Esophagus muscularis mucosa (tissue), 4 donors: ENCODE data around the gene SKIC8.

Experiments used
- EP300 ChIP-seq: sonication (generic); formaldehyde crosslinking; IDR thresholded peaks from one replicate; pipeline ENCODE4 v1.6.1; 2017; ENCODE audit warnings: antibody characterized with exemption
- POLR2A ChIP-seq: fragments of 450-650 bp; IDR thresholded peaks from one replicate; pipeline ENCODE4 v1.6.1; 2017; ENCODE audit warnings: antibody characterized with exemption, moderate library complexity, mild to moderate bottlenecking, low read depth
- POLR2AphosphoS5 ChIP-seq, 2 donors: sonication (generic); formaldehyde crosslinking; IDR thresholded peaks; one replicate each; pipeline ENCODE4 v1.6.1; 2017; ENCODE audit warnings: antibody characterized with exemption in 2 of 2
- TF ChIP-seq, protein P1 (sequence below), 3 experiments: fragments of 200-600 bp in 2 of 3; fragments of 450-650 bp in 1 of 3; sonication (generic) in 2 of 3; IDR thresholded peaks; one replicate each; pipeline ENCODE4 v1.5.1; 2017 to 2019; ENCODE audit warnings: antibody characterized with exemption in 3 of 3, mild to moderate bottlenecking in 2 of 3, moderate library complexity in 1 of 3

DNA sequence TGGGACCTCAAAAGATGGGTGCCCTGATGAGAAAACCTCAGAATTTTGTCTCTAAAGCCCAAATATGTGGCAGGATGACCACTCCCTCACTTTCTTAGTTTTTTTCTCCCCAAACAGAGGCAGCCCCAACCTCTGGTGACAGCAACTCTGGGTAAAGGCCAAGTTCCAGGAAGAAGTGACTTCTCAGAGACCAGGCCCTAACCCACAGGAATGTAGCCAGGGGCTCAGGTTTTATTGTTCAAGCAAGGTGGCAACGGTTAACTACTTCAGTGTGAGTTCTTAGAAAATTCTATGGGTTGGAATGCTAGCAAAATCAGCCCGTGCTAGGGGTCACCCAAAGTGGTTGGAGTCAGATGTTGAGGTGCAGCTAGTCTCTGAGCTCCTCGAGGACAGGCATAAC is 40.2 kb downstream of the SKIC8 start:
- TF ChIP-seq EP300 = no peak
- TF ChIP-seq, protein P1, sequence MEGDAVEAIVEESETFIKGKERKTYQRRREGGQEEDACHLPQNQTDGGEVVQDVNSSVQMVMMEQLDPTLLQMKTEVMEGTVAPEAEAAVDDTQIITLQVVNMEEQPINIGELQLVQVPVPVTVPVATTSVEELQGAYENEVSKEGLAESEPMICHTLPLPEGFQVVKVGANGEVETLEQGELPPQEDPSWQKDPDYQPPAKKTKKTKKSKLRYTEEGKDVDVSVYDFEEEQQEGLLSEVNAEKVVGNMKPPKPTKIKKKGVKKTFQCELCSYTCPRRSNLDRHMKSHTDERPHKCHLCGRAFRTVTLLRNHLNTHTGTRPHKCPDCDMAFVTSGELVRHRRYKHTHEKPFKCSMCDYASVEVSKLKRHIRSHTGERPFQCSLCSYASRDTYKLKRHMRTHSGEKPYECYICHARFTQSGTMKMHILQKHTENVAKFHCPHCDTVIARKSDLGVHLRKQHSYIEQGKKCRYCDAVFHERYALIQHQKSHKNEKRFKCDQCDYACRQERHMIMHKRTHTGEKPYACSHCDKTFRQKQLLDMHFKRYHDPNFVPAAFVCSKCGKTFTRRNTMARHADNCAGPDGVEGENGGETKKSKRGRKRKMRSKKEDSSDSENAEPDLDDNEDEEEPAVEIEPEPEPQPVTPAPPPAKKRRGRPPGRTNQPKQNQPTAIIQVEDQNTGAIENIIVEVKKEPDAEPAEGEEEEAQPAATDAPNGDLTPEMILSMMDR (IDR thresholded peaks at IDR 0.05) = no peak
- no peak for TF ChIP-seq POLR2AphosphoS5 (IDR thresholded peaks at IDR 0.05)
- no peak for TF ChIP-seq POLR2A
